GM12878 (cell line): Measurements from ENCODE around the gene CDK5RAP3. TPM values are rescaled to one million over a fixed set of nuclear protein-coding genes. Genes with fewer than 3 reads are reported as not detected.
A peak's percentile ranks its signal among the peaks of the same experiment; 100 is the strongest.

Experiments
- ASH2L ChIP-seq: fragments of 300-600, 200-600 bp; sonication (generic); IDR thresholded peaks from 2 replicates; pipeline ENCODE4 v1.6.1; 2017; ENCODE audit warnings: low read depth, mild to moderate bottlenecking, borderline replicate concordance
- CBFB ChIP-seq: IDR thresholded peaks from 2 replicates; pipeline ENCODE4 v1.6.1; 2016; ENCODE audit warnings: antibody characterized with exemption, low read depth
- CHD1 ChIP-seq: IDR thresholded peaks from 2 replicates; pipeline ENCODE4 v1.6.1; 2012; ENCODE audit warnings: low read depth, low read length, improper control_type of control experiment
- CHD2 ChIP-seq: IDR thresholded peaks from 2 replicates; pipeline ENCODE4 v1.6.1; 2011; ENCODE audit warnings: low read depth, low read length, improper control_type of control experiment, borderline replicate concordance
- EGR1 ChIP-seq, 2 experiments: IDR thresholded peaks; 1 replicate in 1 of 2; 2 replicates in 1 of 2; pipeline ENCODE4 v1.6.1; 2011 to 2012; ENCODE audit warnings: low read depth in 2 of 2, low read length in 2 of 2, borderline replicate concordance in 1 of 2, mild to moderate bottlenecking in 1 of 2, moderate library complexity in 1 of 2
- FOXM1 ChIP-seq: IDR thresholded peaks from 2 replicates; pipeline ENCODE4 v1.6.1; 2012; ENCODE audit warnings: low read depth, mild to moderate bottlenecking, inconsistent platforms, low read length, moderate library complexity
- KAT2A ChIP-seq: conservative IDR thresholded peaks from 2 replicates; pipeline ENCODE4 v1.6.1; 2011; ENCODE audit warnings: low read depth, low read length; ENCODE audit not compliant: control insufficient read depth
- MEF2B ChIP-seq: fragments of 450-650 bp; IDR thresholded peaks from 2 replicates; pipeline ENCODE4 v1.6.1; 2018; ENCODE audit warnings: mild to moderate bottlenecking, moderate library complexity; ENCODE audit not compliant: partially characterized antibody, poor library complexity, severe bottlenecking
- PML ChIP-seq: IDR thresholded peaks from 2 replicates; pipeline ENCODE4 v1.6.1; 2012; ENCODE audit warnings: low read length, inconsistent platforms
- RAD21 ChIP-seq: IDR thresholded peaks from 2 replicates; pipeline ENCODE4 v1.6.1; 2011; ENCODE audit warnings: mild to moderate bottlenecking, low read depth, low read length, moderate library complexity; ENCODE audit not compliant: insufficient read depth
- RELA ChIP-seq: fragments of 450-650 bp; IDR thresholded peaks from 2 replicates; pipeline ENCODE4 v1.8.0; 2014; ENCODE audit warnings: borderline replicate concordance; ENCODE audit not compliant: partially characterized antibody
- RUNX3 ChIP-seq: IDR thresholded peaks from 2 replicates; pipeline ENCODE4 v1.6.1; 2012; ENCODE audit warnings: low read length, inconsistent platforms
- SIX5 ChIP-seq: IDR thresholded peaks from 2 replicates; pipeline ENCODE4 v1.6.1; 2011; ENCODE audit warnings: mild to moderate bottlenecking, low read depth, low read length, moderate library complexity; ENCODE audit not compliant: severe bottlenecking
- STAT3 ChIP-seq: IDR thresholded peaks from 2 replicates; pipeline ENCODE4 v1.6.1; 2011; ENCODE audit warnings: low read depth, low read length, improper control_type of control experiment
- TBL1XR1 ChIP-seq: IDR thresholded peaks from 2 replicates; pipeline ENCODE4 v1.6.1; 2012; ENCODE audit warnings: low read depth, low read length, improper control_type of control experiment
- ZNF207 ChIP-seq: fragments of 450-650 bp; IDR thresholded peaks from 2 replicates; pipeline ENCODE4 v1.6.1; 2014; ENCODE audit warnings: antibody characterized with exemption, mild to moderate bottlenecking, borderline replicate concordance
- polyA plus RNA-seq, 11 experiments: library from polyadenylated mRNA; depleted of rRNA in 4 of 11; unstranded in 6 of 11; stranded (reverse) in 5 of 11; fragments of >200 nt; fragmentation: Nextera tagmentation in 4 of 11; fragmentation: Illumina TruSeq in 1 of 11; extraction: Ambion mirVana in 4 of 11; extraction: Trizol in 1 of 11; gene quantifications; 1 replicate in 1 of 11; 2 replicates in 10 of 11; pipeline versions ENCODE4 v1.2.1 to v1.2.3, GENCODE V29; 2011 to 2016; ENCODE audit warnings: inconsistent platforms in 2 of 11, missing spikeins in 2 of 11, low read depth in 1 of 11
- total RNA-seq, 4 experiments: library from RNA; depleted of rRNA in 3 of 4; stranded (reverse); fragments of >200 nt in 3 of 4; fragmentation: Illumina TruSeq in 1 of 4; extraction: Trizol in 1 of 4; gene quantifications; 2 replicates each; pipeline versions ENCODE4 v1.2.1 to v1.2.3, GENCODE V29; 2013 to 2021
- TF ChIP-seq, protein P1 (sequence below): fragments of 450-650 bp; IDR thresholded peaks from 2 replicates; pipeline ENCODE4 v1.6.1; 2017; ENCODE audit warnings: mild to moderate bottlenecking, moderate library complexity
- TF ChIP-seq, protein P2 (sequence below): fragments of 450-650 bp; IDR thresholded peaks from 2 replicates; pipeline ENCODE4 v1.6.1; 2017; ENCODE audit warnings: mild to moderate bottlenecking, moderate library complexity
- TF ChIP-seq, protein P3 (sequence below): fragments of 450-650 bp; IDR thresholded peaks from 2 replicates; pipeline ENCODE4 v1.6.1; 2017; ENCODE audit warnings: borderline replicate concordance

CDK5RAP3 gene
- total and polyA plus RNA-seq, 10 of the 15 experiments (the other 5 are each of a cell fraction or from before 2014, with no cell fraction given), result 69.4 to 237 (median 160) TPM

GRCh38 chr17:47937941-47938340 is 33.0 kb upstream of the CDK5RAP3 start (continued):
- TF ChIP-seq MEF2B (no peak), KAT2A (no peak), FOXM1 (no peak), ZNF207 (no peak), CHD1 (no peak), RAD21 (no peak), ASH2L (no peak), RELA (no peak), CHD2 (no peak), PML (0 out of 2 replicates have a peak, but pooled peaks have one; percentile 29), SIX5 (no peak), RUNX3 (peak; percentile 50), TBL1XR1 (no peak), CBFB (no peak), EGR1 (IDR thresholded peaks at IDR 0.05; ENCODE audit: borderline replicate concordance in 1 of 2, low read depth in 2 of 2, low read length in 2 of 2) (no peak), STAT3 (no peak)
- TF ChIP-seq, protein P1, sequence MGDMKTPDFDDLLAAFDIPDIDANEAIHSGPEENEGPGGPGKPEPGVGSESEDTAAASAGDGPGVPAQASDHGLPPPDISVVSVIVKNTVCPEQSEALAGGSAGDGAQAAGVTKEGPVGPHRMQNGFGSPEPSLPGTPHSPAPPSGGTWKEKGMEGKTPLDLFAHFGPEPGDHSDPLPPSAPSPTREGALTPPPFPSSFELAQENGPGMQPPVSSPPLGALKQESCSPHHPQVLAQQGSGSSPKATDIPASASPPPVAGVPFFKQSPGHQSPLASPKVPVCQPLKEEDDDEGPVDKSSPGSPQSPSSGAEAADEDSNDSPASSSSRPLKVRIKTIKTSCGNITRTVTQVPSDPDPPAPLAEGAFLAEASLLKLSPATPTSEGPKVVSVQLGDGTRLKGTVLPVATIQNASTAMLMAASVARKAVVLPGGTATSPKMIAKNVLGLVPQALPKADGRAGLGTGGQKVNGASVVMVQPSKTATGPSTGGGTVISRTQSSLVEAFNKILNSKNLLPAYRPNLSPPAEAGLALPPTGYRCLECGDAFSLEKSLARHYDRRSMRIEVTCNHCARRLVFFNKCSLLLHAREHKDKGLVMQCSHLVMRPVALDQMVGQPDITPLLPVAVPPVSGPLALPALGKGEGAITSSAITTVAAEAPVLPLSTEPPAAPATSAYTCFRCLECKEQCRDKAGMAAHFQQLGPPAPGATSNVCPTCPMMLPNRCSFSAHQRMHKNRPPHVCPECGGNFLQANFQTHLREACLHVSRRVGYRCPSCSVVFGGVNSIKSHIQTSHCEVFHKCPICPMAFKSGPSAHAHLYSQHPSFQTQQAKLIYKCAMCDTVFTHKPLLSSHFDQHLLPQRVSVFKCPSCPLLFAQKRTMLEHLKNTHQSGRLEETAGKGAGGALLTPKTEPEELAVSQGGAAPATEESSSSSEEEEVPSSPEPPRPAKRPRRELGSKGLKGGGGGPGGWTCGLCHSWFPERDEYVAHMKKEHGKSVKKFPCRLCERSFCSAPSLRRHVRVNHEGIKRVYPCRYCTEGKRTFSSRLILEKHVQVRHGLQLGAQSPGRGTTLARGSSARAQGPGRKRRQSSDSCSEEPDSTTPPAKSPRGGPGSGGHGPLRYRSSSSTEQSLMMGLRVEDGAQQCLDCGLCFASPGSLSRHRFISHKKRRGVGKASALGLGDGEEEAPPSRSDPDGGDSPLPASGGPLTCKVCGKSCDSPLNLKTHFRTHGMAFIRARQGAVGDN, result no peak; the same call in none of the 2 replicates
- TF ChIP-seq, protein P2, sequence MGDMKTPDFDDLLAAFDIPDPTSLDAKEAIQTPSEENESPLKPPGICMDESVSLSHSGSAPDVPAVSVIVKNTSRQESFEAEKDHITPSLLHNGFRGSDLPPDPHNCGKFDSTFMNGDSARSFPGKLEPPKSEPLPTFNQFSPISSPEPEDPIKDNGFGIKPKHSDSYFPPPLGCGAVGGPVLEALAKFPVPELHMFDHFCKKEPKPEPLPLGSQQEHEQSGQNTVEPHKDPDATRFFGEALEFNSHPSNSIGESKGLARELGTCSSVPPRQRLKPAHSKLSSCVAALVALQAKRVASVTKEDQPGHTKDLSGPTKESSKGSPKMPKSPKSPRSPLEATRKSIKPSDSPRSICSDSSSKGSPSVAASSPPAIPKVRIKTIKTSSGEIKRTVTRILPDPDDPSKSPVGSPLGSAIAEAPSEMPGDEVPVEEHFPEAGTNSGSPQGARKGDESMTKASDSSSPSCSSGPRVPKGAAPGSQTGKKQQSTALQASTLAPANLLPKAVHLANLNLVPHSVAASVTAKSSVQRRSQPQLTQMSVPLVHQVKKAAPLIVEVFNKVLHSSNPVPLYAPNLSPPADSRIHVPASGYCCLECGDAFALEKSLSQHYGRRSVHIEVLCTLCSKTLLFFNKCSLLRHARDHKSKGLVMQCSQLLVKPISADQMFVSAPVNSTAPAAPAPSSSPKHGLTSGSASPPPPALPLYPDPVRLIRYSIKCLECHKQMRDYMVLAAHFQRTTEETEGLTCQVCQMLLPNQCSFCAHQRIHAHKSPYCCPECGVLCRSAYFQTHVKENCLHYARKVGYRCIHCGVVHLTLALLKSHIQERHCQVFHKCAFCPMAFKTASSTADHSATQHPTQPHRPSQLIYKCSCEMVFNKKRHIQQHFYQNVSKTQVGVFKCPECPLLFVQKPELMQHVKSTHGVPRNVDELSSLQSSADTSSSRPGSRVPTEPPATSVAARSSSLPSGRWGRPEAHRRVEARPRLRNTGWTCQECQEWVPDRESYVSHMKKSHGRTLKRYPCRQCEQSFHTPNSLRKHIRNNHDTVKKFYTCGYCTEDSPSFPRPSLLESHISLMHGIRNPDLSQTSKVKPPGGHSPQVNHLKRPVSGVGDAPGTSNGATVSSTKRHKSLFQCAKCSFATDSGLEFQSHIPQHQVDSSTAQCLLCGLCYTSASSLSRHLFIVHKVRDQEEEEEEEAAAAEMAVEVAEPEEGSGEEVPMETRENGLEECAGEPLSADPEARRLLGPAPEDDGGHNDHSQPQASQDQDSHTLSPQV, result no peak
- TF ChIP-seq, protein P3, sequence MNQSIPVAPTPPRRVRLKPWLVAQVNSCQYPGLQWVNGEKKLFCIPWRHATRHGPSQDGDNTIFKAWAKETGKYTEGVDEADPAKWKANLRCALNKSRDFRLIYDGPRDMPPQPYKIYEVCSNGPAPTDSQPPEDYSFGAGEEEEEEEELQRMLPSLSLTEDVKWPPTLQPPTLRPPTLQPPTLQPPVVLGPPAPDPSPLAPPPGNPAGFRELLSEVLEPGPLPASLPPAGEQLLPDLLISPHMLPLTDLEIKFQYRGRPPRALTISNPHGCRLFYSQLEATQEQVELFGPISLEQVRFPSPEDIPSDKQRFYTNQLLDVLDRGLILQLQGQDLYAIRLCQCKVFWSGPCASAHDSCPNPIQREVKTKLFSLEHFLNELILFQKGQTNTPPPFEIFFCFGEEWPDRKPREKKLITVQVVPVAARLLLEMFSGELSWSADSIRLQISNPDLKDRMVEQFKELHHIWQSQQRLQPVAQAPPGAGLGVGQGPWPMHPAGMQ, result no peak
